GM21825 (cell line): Measurements from ENCODE around the gene IL4I1.

Experiments used
- ATAC-seq: cut with Tn5 transposase; IDR thresholded peaks from one replicate; pipeline ENCODE4 v1.9.1; 2021; ENCODE audit warnings: mild to moderate bottlenecking, moderate library complexity; ENCODE audit not compliant: unreplicated experiment

The IL4I1 gene

GRCh38 chr19:49880162-49880869, 16.4 kb downstream of the IL4I1 start:
- no peak for ATAC-seq

DNA sequence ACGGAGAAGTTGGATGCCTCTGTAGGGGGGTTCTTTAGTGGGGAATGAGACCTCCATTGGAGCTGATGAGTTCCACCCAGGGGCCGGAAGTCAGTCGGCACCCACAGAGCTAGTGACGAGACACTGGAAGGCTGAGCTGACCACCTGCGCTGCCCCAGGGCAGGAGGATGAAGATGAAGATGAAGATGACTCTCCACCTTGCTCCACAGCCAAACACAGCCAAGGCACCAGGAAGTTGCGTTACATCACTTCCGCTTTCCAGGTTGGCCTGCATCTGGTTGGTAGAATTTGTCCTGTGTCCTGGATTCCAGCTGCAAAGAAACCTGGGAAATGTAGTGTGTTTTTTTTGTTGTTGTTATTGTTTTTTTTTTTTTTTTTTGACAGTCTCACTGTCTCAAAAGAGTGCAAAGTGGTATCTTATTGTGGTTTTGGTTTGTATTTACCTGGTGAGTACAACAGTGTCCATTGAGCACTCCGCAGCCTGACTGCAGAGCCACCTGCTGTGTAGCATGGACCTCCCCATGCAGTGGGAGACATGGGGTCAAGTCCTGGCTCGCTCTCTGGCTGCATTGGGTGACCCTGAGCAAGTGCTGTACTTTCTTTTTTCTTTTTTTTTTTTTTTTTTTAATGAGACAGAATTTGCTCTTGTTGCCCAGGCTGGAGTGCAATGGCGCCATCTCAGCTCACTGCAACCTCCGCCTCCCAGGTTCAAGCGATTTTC, 17.3 kb downstream of the IL4I1 start:
- no peak for ATAC-seq

- ATAC-seq = no peak
These were observed 18.0 kb downstream of the IL4I1 start for GRCh38 chr19:49878744-49879070.

GRCh38 chr19:49877879-49878743, 18.6 kb downstream of the IL4I1 start:
- ATAC-seq = peak; percentile 48

- peak; percentile 53 for ATAC-seq
These were observed 19.4 kb downstream of the IL4I1 start, which contains the start of the genes AKT1S1 and TBC1D17 for GRCh38 chr19:49877020-49877878. Gene AKT1S1 (minus strand): TSS chr19:49877355. CDS start chr19:49873295, 4,060 bp downstream. Gene TBC1D17 (plus strand): TSS chr19:49877702. CDS start chr19:49877724, 22 bp downstream.

DNA sequence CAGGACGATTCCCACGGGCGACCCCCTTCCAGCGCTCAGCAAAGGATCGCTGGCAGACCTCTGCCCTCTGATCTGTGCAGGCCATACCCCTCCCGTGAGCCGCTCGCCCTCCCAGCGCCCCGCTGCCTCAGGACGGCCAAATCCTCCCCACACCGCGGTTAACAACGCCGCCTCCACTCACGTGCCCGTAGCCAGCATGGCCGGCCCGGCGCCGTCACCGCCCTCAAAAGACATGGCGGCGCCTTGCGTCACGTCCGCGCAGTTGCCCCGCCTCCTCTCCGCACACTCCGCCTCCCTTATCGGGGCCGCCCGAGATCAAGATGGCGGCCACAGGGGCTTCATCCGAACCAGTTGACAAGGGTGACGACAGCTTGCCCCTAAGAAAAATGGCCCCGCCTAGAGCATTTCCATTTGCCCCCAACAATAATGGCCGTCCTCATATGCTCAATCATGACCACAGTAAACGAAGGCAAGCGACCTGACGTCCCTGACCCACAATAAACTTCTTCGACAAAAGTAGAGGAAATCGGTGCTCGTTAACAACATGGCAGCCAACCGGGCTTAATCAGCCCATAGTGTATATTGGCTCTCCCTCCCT, 20.2 kb downstream of the IL4I1 start:
- ATAC-seq = peak; percentile 47

- no peak for ATAC-seq
These were observed 20.7 kb downstream of the IL4I1 start for GRCh38 chr19:49875857-49876421.

- no peak for ATAC-seq
These were observed 21.5 kb downstream of the IL4I1 start for GRCh38 chr19:49875177-49875576.

- no peak for ATAC-seq
These were observed 22.1 kb downstream of the IL4I1 start for GRCh38 chr19:49874503-49875157.

DNA sequence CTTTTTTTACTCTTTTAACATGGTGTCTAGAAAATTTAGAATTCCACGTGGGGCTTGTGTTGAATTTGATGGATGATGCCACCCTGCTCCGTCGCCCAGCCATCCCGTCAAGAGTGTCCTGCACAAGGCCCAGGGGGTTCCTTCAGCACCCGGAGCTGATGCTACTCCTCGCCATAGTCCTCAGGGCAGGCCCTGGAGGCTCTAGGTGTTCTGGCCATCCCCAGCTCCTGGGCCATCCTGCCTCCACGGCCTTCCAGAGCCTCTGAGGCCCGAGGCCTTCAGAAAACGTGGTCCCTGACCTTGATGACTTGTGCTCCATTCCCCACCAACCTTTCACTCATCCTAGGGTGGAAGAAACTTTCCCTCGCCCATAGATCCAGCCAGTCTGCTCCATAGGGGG, 22.9 kb downstream of the IL4I1 start:
- no peak for ATAC-seq

DNA sequence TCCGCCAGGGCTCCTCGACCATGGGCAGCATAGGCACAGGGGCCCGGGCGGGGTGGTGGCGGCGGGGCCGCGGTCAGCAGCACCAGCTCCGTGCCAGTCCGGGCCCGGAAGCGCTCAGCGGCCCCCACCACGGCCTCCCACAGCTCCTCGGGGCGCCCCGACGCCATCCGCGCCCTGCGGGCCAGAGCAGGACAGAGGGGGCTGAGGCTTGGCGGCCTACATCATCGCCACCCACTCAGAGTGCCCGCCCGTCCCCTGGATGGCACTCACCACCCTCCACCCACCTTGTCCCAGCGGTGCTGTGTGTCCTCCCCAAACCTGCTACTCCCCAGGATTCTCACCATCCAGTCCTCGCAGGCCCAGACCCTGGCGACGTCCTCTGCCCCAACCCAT, 23.6 kb downstream of the IL4I1 start:
- ATAC-seq = no peak

- ATAC-seq = no peak
These were observed 24.2 kb downstream of the IL4I1 start for GRCh38 chr19:49872245-49873128.

DNA sequence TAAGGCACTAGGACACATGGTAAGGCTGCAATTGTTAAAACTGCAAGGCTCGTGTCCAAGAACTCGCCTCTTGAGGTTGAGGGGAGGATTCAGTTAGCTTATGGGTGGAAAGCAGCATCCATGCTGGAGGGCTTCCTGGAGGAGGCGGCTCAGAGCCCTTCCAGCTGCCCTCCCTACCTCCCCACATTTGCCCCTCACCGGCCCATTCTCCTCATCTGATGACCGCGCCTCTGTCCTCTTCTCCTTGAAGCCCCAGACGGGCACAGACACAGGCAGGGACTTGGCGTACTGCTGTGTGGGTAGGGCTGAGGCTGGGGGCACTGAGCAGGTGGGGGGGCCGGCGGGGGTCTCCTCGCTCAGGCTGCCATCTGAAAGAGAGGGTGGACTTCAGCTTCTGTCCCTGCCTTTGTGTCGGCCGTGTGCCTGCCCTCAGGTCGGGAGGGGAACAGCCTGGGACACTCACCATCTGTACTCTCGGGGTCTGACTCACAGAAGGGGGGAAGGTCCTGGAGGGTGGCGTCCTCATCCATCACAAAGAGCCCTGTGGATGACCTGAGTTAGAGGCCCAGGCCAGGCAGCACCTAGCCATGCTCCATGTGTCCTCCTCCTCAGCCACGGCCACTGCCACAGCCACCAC, 25.2 kb downstream of the IL4I1 start:
- no peak for ATAC-seq

DNA sequence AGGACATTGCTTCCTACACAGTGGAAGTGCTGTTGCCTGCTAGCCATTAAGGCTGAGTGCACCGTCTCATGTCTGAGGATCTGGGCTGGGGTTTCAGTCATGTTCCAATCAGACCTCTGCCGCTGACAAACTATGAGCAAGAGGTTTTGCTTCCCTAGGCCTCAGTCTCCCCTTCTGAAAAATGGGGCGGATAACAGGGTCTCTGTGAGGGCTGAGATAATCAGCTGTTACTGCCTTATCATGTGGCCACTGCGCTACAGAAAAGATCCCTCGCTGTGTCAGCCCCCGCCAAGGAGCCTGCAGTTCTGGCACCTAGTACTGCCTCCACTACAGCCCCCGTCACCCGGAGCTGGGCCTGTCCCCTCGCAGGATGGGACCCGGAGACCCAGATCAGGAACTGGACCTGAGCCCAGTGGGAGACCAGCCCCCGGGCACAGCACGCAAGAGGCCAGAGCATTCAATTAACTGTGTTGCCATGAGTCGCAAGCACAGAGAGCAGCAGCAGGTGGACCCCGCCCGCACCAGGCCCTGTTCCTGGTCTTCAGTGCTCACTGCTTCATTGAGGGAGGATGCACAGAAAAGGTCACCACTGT, 26.3 kb downstream of the IL4I1 start:
- no peak for ATAC-seq

DNA sequence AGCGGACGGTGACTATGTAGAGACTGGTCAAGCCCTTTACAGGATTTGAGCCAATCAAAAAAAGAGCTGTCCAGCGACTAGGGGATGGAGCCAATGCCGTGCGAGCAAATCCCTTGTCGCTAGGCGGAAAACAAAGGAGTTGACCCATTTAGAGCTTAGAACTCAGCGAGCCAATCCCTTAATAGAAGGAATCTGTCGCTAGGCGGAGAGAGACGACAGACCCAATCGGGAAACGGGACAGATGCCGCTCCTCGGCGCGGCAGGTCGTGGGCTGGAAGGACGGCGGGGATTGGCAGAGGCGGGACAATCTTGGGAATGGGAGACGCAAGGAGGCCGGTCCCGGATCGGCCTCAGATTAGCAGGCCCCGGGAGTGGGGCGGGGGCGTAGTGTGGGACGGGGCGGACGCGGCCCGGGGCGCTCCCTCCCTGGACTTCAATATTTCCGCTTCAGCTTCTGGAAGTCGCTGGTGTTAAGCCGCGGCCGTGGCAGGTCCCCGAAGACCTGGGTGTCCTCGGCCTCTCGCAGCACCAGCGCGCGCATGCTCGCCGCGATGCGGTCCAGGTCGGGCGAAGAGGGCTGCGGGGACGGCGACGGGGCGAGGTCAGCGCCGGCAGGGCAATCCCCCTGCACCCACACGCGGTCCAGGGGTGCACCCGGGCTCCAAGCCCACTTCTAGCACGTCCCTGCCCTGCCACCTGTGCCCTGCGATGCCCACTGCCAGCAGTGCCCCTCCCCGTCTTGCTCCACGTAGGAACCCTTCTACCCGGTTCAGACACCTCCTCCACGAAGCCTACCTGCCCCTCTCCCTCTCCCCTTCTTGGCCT, 27.0 kb downstream of the IL4I1 start:
- ATAC-seq = peak; percentile 55

DNA sequence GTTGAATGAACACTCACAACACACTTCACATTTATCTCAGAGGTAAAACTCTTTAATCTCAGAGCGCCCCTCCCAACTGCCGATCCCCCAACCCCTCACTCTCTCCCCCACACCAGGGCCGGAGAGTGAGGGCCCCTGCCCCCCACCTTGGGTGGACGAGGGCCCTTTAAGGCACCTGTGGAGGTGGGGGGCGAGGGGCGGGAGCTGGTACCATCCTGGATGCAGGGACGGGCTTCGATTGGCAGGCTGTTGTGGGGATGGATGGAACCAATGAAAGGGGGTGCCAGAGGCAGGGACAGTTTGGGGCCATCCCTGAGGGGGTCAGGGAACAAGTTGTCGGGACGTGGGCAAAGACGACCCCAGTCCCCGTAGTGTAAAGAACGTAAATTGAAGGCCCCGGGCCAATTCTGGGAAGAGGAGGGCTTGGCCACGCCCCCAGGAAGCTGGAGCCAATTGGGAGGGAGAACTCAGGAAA, 27.6 kb downstream of the IL4I1 start:
- peak; percentile 4 for ATAC-seq
